Activated B cell treated with CpG ODN at 0.5 μM for 24 hours (primary cell): Measurements from ENCODE around the gene TBC1D23. TPM values are rescaled to one million over a fixed set of nuclear protein-coding genes. Genes with fewer than 3 reads are reported as not detected.
"Not testable (repeated sequence)": the region's sequence is repeated elsewhere in the genome, so short reads cannot be mapped to it uniquely, and the experiment has no call there.

Experiments used
- ATAC-seq: fragments of 200-7000 bp; cut with Tn5 transposase; one replicate; pipeline ENCODE4 v1.10.0; 2021; ENCODE audit warnings: low read depth, mild to moderate bottlenecking, moderate library complexity
- CTCF ChIA-PET: fragments of 350-600 bp; sonication (Branson Sonifier 250); formaldehyde crosslinking; loops from one replicate; lab custom pipeline; 2021; ENCODE audit warnings: antibody characterized with exemption; lab: Charles Lee
- POLR2A ChIA-PET: fragments of 350-600 bp; sonication (Branson Sonifier 250); formaldehyde crosslinking; loops from one replicate; lab custom pipeline; 2021; ENCODE audit warnings: antibody characterized with exemption; lab: Charles Lee
- DNase-seq: peaks from one replicate; pipeline ENCODE4 v3.0.0; 2022
- H3K27ac Mint-ChIP-seq: one replicate; pipeline ENCODE4 v1.8.0; 2020; ENCODE audit warnings: mixed read lengths
- H3K27me3 Mint-ChIP-seq: one replicate; pipeline ENCODE4 v1.8.0; 2021; ENCODE audit warnings: mixed read lengths
- H3K36me3 Mint-ChIP-seq: one replicate; pipeline ENCODE4 v1.8.0; 2021; ENCODE audit warnings: low read depth, mixed read lengths
- H3K4me1 Mint-ChIP-seq: one replicate; pipeline ENCODE4 v1.8.0; 2021; ENCODE audit warnings: mixed read lengths
- H3K4me3 Mint-ChIP-seq: one replicate; pipeline ENCODE4 v1.8.0; 2020; ENCODE audit warnings: mild to moderate bottlenecking, mixed read lengths
- H3K9me3 Mint-ChIP-seq: one replicate; pipeline ENCODE4 v1.8.0; 2020; ENCODE audit warnings: mixed read lengths
- CTCF ChIP-seq: fragments of 200-600 bp; IDR thresholded peaks from one replicate; pipeline ENCODE4 v1.8.0; 2022; ENCODE audit warnings: antibody characterized with exemption, mild to moderate bottlenecking
- intact Hi-C: fragments of 100-400 bp; cut with micrococcal nuclease; formaldehyde crosslinking; loops from one replicate; pipeline ENCODE4 v1.15.1; 2024
- total RNA-seq: library from RNA; stranded (reverse); gene quantifications from 2 replicates; pipeline ENCODE4 v1.2.3, GENCODE V29; 2022

Gene TBC1D23
- total RNA-seq, 1 donor from 2014 or later: 27.2 TPM

- ChIA-PET POLR2A (interaction anchor here (0.5 kb wide), 1 partner anchor 209 kb away, joined by 3 read pairs; no protein-coding TSS in a partner anchor), CTCF (interaction anchor here (1.0 to 5.2 kb wide), 6 partner anchors 188 to 427 kb away, joined by 4 to 72 read pairs (median 5); no protein-coding TSS in a partner anchor)
- peaks cover 6% of the 10 kb centered on the region for H3K36me3 Mint-ChIP-seq
- no peak overlapping the region for H3K27ac Mint-ChIP-seq
- H3K27me3 Mint-ChIP-seq: no peaks in the 10 kb centered on the region
- intact Hi-C loops: no loop called here
- ATAC-seq (no peak), DNase-seq (no peak)
- no peak overlapping the region for H3K4me3 Mint-ChIP-seq
- no peak for TF ChIP-seq CTCF
- H3K9me3 Mint-ChIP-seq: no peaks in the 10 kb centered on the region
- peaks cover 18% of the 10 kb centered on the region for H3K4me1 Mint-ChIP-seq
Measured at GRCh38 chr3:100256731-100257151, 4.1 kb upstream of the TBC1D23 start.

DNA sequence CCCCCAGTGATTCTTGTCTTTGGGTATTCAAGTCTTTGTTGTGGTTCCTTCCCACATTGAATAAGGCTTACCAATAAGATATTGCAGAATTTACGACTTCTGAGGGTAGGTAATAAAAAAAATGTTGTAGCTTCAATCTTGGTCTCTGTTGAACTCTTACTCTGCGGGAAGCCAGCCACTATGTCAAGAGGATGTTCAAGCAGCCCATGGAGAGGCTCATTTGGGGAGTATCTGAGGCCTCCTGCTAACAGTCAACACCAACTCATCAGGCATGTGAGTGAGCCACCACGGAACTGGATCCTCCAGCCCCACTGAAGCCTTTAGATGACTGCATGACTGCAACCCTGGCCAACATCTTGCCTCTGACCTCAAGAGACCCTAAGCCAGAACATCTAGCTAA, 3.2 kb upstream of the TBC1D23 start:
- Mint-ChIP-seq H3K36me3 (peaks cover 6% of the 10 kb centered on the region), H3K27me3 (no peaks in the 10 kb centered on the region), H3K4me3 (no peak overlapping the region), H3K9me3 (no peaks in the 10 kb centered on the region), H3K4me1 (peaks cover 22% of the 10 kb centered on the region), H3K27ac (no peak overlapping the region)
- no peak for DNase-seq
- POLR2A ChIA-PET: interaction anchor here (0.6 kb wide), 2 partner anchors 122 to 426 kb away, joined by 3 to 6 read pairs; no protein-coding TSS in a partner anchor
- no peak for ATAC-seq
- intact Hi-C loops: no loop called here
- TF ChIP-seq CTCF: no peak
- CTCF ChIA-PET: interaction anchor here (1.2 to 5.2 kb wide), 3 partner anchors 189 to 426 kb away, joined by 3 to 72 read pairs (median 5); no protein-coding TSS in a partner anchor

GRCh38 chr3:100260081-100260684, 609 bp upstream of the TBC1D23 start:
- Mint-ChIP-seq H3K4me1 (peaks cover 43% of the 10 kb centered on the region), H3K36me3 (peaks cover 6% of the 10 kb centered on the region), H3K4me3 (peak overlapping the region; percentile 93), H3K9me3 (no peaks in the 10 kb centered on the region), H3K27ac (peak overlapping the region; percentile 96), H3K27me3 (no peaks in the 10 kb centered on the region)
- TF ChIP-seq CTCF: no peak
- intact Hi-C loops: loop anchor here (1.0 to 5.0 kb wide), 12 partner anchors 74 to 1738 kb away; partner anchors contain the start of genes CLDND1, CMSS1, LNP1 and NIT2
- ATAC-seq (no peak), DNase-seq (no peak)
- ChIA-PET CTCF (interaction anchor here (0.7 to 1.0 kb wide), 3 partner anchors 384 to 443 kb away, joined by 3 to 4 read pairs (median 4); partner anchors contain the start of gene CMSS1), POLR2A (interaction anchor here (0.6 to 2.2 kb wide), 19 partner anchors 75 to 1721 kb away, joined by 3 to 14 read pairs (median 4); partner anchors contain the start of genes CMSS1, LNP1, NIT2 and TFG)

- Mint-ChIP-seq H3K9me3 (no peaks in the 10 kb centered on the region), H3K4me1 (peaks cover 43% of the 10 kb centered on the region), H3K27ac (peak overlapping the region; percentile 96), H3K27me3 (no peaks in the 10 kb centered on the region), H3K4me3 (peak overlapping the region; percentile 93), H3K36me3 (peaks cover 6% of the 10 kb centered on the region)
- TF ChIP-seq CTCF: no peak
- ChIA-PET POLR2A (interaction anchor here (1.1 to 2.2 kb wide), 7 partner anchors 73 to 448 kb away, joined by 3 to 14 read pairs (median 8); partner anchors contain the start of genes LNP1, NIT2, TFG and TOMM70), CTCF (interaction anchor here (1.5 kb wide), 1 partner anchor 193 kb away, joined by 4 read pairs; no protein-coding TSS in a partner anchor)
- ATAC-seq: no peak
- DNase-seq: no peak
- intact Hi-C loops: loop anchor here (1.0 to 5.0 kb wide), 7 partner anchors 9 to 1516 kb away; partner anchors contain the start of genes NXPE3 and ZBTB11
Measured at GRCh38 chr3:100261485-100261903, 702 bp downstream of the TBC1D23 start.

- CTCF ChIA-PET, DNase-seq, H3K27ac Mint-ChIP-seq, H3K9me3 Mint-ChIP-seq, ATAC-seq, H3K36me3 Mint-ChIP-seq, H3K4me3 Mint-ChIP-seq, H3K27me3 Mint-ChIP-seq: not testable (repeated sequence)
- intact Hi-C loops: loop anchor here (5.0 kb wide), 1 partner anchor 1514 kb away; the partner anchor contains the start of gene NXPE3
- POLR2A ChIA-PET: interaction anchor here (0.7 to 1.0 kb wide), 2 partner anchors 215 to 1012 kb away, joined by 3 to 5 read pairs; no protein-coding TSS in a partner anchor
- peaks cover 43% of the 10 kb centered on the region for H3K4me1 Mint-ChIP-seq
Measured at GRCh38 chr3:100262925-100263324, 2.1 kb downstream of the TBC1D23 start.
